Mucosa of descending colon (tissue), 3 donors: Measurements from ENCODE around the gene ZNF784. TPM values are rescaled to one million over a fixed set of nuclear protein-coding genes. Genes with fewer than 3 reads are reported as not detected.
"Not testable (repeated sequence)": the region's sequence is repeated elsewhere in the genome, so short reads cannot be mapped to it uniquely, and the experiment has no call there.

ENCODE experiments used
- ATAC-seq: fragments of 200-7000 bp; cut with Tn5 transposase; one replicate; pipeline ENCODE4 v1.9.1; 2020; ENCODE audit warnings: mild to moderate bottlenecking, moderate library complexity
- DNase-seq, 3 donors: peaks; one replicate each; pipeline ENCODE4 v3.0.0-alpha.2; 2020
- H3K36me3 ChIP-seq: fragments of 200-600 bp; one replicate; pipeline ENCODE4 v1.8.0; 2021; ENCODE audit warnings: low read depth, mild to moderate bottlenecking
- H3K4me1 ChIP-seq: fragments of 200-600 bp; one replicate; pipeline ENCODE4 v1.8.0; 2021; ENCODE audit warnings: low read depth, mild to moderate bottlenecking
- H3K4me3 ChIP-seq: fragments of 200-600 bp; one replicate; pipeline ENCODE4 v1.8.0; 2021; ENCODE audit warnings: mild to moderate bottlenecking
- H3K9me3 ChIP-seq: fragments of 200-600 bp; one replicate; pipeline ENCODE4 v1.8.0; 2021; ENCODE audit warnings: mild to moderate bottlenecking
- intact Hi-C, 2 donors: fragments of 100-400 bp; cut with DNase I in 1 of 2; cut with micrococcal nuclease in 1 of 2; formaldehyde crosslinking; loops; one replicate each; pipeline versions ENCODE4 v1.11.0 to v1.11.1; 2022; cut with DNase I, micrococcal nuclease
- total RNA-seq, 3 donors: library from RNA; stranded (reverse); fragmentation: NEBNext Ultra II Directional in 2 of 3; extraction: Animal tissue kit (Norgen Biotek cat#: 25700) in 2 of 3; gene quantifications; one replicate each; pipeline versions ENCODE4 v1.2.1 to v1.2.4, GENCODE V29; 2021 to 2023
- TF ChIP-seq, protein P1 (sequence below): fragments of 200-600 bp; IDR thresholded peaks from one replicate; pipeline ENCODE4 v1.8.0; 2022; ENCODE audit warnings: antibody characterized with exemption, mild to moderate bottlenecking
- donor health status: DM: no; HTN: no; CAD: no; lungs with moderate emphysema.
- donor health status: DM: no; HTN: no; CAD: no.
- donor health status: DM: no; HTN: yes; CAD: no.

ZNF784 gene
- total RNA-seq, 3 donors from 2014 or later = 8.7 to 13.8 (median 10.1) TPM

DNA sequence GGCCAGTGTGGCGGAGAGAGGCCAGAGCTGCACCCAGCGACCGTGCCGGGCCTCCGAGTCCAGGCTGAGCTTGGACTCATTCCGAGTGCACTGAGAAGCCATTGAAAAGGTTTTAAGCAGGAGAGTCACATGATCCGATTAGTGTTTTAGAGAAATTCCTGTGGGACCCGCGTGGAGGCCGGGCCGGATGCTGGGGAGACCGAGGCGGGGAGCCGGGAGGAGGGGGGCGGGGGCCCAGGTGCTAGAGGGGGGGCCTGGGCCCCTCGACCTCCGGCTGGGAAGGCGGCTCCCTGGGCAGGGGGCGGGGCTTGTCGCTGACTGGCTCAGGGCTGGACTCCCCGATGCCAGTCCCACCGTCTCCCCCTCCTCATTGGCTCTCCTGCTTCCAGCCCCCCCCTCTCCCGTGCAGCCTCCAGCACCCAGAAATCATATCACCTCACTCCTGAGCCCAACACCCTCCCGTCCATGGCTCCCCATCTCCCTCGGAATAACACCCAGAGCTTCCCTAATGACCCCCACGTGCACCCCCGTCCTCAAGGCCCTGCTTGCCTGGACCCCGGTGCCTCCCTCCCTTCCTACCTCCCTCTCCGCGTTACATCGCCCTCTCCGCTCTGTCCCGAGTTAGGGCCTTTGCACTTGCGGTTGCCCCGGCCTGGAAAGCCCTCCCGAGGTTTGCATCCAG lies 38.6 kb downstream of the ZNF784 start:
- DNase-seq (peak; percentile 56 to 77 (median 74)), ATAC-seq (peak; percentile 17)
- Histone ChIP-seq H3K36me3 (no peaks in the 10 kb centered on the region), H3K4me3 (no peak overlapping the region), H3K9me3 (no peaks in the 10 kb centered on the region), H3K4me1 (peaks cover 12% of the 10 kb centered on the region)
- TF ChIP-seq, protein P1, sequence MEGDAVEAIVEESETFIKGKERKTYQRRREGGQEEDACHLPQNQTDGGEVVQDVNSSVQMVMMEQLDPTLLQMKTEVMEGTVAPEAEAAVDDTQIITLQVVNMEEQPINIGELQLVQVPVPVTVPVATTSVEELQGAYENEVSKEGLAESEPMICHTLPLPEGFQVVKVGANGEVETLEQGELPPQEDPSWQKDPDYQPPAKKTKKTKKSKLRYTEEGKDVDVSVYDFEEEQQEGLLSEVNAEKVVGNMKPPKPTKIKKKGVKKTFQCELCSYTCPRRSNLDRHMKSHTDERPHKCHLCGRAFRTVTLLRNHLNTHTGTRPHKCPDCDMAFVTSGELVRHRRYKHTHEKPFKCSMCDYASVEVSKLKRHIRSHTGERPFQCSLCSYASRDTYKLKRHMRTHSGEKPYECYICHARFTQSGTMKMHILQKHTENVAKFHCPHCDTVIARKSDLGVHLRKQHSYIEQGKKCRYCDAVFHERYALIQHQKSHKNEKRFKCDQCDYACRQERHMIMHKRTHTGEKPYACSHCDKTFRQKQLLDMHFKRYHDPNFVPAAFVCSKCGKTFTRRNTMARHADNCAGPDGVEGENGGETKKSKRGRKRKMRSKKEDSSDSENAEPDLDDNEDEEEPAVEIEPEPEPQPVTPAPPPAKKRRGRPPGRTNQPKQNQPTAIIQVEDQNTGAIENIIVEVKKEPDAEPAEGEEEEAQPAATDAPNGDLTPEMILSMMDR = no peak
- intact Hi-C loops = no loop called here

DNA sequence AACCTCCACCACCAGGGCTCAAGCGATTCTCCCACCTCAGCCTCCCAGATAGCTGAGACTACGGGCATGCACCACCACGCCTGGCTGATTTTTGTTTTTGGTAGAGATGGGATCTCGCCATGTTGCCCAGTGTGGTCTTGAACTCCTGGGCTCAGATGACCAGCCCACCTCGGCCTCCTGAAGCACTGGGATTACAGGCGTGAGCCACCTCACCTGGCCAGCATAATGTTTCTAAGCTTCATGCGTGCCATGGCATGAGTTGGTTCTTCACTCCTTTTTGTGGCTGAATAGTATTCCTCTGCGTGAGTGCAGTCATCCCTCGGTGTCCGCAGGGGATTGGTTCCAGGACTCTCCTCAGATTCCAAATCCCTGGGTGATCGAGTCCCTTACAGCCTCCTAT lies 39.5 kb downstream of the ZNF784 start:
- ATAC-seq (no peak), DNase-seq (no peak)
- no peaks in the 10 kb centered on the region for H3K9me3 ChIP-seq
- peaks cover 15% of the 10 kb centered on the region for H3K4me1 ChIP-seq
- intact Hi-C loops = no loop called here
- no peaks in the 10 kb centered on the region for H3K36me3 ChIP-seq
- H3K4me3 ChIP-seq = no peak overlapping the region
- TF ChIP-seq, protein P1 = no peak

DNA sequence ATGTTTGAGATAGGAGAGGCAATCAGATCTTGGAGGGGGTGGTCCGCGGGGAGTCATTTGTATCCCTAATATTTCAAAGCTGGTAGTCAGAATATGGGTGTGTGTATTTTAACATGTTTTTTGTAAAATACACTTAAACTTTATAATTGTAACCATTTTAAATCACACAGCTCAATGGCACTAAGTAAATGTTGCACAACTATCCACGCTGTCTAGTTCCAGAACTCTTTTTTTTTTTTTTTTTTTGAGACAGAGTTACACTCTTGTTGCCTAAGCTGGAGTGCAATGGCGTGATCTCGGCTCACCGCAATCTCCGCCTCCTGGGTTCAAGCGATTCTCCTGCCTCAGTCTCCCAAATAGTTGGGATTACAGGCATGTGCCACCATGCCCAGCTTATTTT lies 40.5 kb downstream of the ZNF784 start:
- intact Hi-C loops, ATAC-seq, H3K9me3 ChIP-seq, H3K36me3 ChIP-seq, DNase-seq, H3K4me3 ChIP-seq: not testable (repeated sequence)
- H3K4me1 ChIP-seq = peaks cover 15% of the 10 kb centered on the region

DNA sequence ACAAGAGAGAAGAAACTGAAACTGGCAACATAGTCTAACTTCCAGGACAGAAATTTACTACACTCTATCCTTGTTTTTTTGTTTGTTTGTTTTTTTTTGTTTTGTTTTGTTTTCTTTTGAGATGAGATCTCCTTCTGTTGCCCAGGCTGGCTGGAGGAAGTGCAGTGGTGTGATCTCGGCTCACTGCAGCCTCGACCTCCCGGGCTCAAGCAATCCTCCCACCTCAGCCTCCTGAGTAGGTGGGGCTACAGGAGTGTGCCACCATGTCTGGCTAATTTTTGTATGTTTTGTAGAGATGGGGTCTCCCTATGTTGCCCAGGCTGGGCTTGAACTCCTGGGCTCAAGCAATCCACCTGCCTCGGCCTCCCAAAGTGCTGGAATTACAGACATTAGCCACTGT lies 42.1 kb downstream of the ZNF784 start:
- H3K4me3 ChIP-seq, intact Hi-C loops, DNase-seq, H3K36me3 ChIP-seq, H3K9me3 ChIP-seq, ATAC-seq: not testable (repeated sequence)
- H3K4me1 ChIP-seq = peaks cover 15% of the 10 kb centered on the region

DNA sequence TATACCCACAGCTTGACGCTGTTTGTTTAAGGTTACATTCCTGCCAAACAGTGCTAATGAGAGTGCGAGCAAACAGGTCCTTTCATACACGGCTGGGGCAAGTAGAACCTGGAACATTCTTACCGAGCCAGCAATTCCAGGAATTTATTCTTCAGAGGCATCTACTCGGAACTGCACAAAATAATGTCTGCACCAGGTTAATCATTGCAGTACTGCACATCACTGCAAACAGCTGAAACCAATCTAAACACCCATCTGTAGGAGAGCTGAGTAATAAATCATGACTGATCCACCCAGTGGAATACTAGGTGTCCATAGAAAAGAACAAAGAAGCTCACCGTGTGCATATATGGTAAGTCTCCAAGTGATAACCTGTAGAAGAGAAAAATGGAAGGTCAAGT lies 42.5 kb downstream of the ZNF784 start:
- Histone ChIP-seq H3K9me3 (no peaks in the 10 kb centered on the region), H3K4me3 (no peak overlapping the region), H3K4me1 (peaks cover 12% of the 10 kb centered on the region), H3K36me3 (no peaks in the 10 kb centered on the region)
- no peak for ATAC-seq
- DNase-seq = no peak
- intact Hi-C loops = no loop called here
- TF ChIP-seq, protein P1 = no peak

DNA sequence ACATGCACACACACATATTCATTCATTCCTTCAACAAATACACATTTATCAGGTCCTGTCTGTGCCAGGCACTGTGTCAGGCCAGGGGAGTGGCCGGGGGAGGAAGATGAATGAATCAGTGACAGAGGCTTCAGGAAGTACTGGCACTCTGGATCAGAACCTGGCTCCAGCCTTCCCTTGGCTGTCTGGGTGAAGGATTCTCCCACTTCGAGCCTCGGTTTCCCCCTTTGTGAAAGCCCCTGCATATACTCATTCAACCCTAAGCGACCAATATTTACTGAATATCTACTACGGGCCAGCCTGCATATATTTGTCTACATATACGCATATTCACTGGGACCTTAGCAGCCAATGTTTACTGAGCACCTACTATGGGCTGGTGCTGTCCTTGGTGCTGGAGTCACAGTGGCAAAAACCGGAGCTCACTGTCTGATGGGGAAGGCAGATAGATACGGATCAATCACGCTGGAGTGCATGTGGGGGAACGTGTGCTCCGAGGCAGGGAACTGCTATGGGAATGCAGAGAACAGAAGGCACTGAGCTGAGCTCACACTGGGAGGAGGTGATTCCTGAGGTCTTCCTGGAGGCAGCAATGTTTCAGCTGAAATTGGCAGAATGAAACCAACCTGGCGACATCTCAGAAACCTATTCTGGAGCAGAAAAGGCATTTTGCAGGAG lies 43.1 kb downstream of the ZNF784 start:
- Histone ChIP-seq H3K4me3 (peak overlapping the region; percentile 59), H3K9me3 (no peaks in the 10 kb centered on the region), H3K4me1 (peaks cover 11% of the 10 kb centered on the region), H3K36me3 (no peaks in the 10 kb centered on the region)
- peak in 2 of 3 donors; percentile 34 to 46 for DNase-seq
- peak; percentile 31 for ATAC-seq
- TF ChIP-seq, protein P1 = no peak
- intact Hi-C loops = no loop called here
